ENCODE measurements around the gene TXNRD3. TPM values are rescaled to one million over a fixed set of nuclear protein-coding genes. Genes with fewer than 3 reads are reported as not detected.
"Not testable (repeated sequence)": the region's sequence is repeated elsewhere in the genome, so short reads cannot be mapped to it uniquely, and the experiment has no call there.

TXNRD3 gene
- total RNA-seq, 1 donor from 2014 or later = 14.6 TPM

GRCh38 chr3:126591515-126591914 is 63.4 kb downstream of the TXNRD3 start:
- DNase-seq = not testable (repeated sequence)

GRCh38 chr3:126582311-126582710 is 72.6 kb downstream of the TXNRD3 start:
- DNase-seq = no peak

DNA sequence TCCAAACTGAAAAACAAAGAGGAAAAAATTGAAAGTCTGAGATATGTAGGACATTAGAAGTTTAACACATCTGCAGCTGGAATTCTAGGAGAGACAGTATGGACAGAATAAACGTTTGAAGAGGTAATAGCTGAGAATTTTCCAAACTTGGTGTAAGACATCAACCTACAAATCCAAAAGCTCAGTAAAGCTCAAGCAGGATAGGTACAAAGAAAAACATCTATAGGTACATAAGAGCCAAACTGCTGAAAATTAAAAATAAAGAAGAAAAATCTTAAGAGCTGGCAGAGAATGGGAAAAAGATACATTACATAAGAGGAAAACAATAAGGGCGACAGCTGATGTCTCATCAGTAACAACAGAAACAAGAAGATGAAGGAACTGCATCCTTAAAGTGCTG is 73.4 kb downstream of the TXNRD3 start:
- no peak for DNase-seq

- no peak for DNase-seq
Measured at GRCh38 chr3:126580746-126581145, 74.2 kb downstream of the TXNRD3 start.

DNA sequence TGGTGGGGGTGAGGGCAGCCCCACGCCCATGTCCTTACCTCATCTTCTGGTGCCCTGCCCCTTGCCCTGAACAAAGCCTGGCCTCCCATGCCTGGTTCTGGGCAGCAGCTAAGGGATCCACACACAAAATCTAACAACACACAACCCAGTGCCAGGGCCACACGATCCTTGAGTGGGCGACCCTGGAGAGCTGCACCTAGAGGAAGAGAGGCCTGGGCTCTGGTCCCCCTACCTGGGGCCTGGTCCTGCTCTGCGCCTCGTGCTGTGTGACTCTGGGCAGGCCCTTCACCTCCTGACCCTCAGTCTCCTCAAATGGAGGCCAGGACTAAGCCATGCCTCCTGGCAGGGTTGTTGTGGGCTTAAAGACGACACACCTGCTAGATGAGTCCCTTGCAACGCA is 76.2 kb downstream of the TXNRD3 start:
- no peak for DNase-seq

DNA sequence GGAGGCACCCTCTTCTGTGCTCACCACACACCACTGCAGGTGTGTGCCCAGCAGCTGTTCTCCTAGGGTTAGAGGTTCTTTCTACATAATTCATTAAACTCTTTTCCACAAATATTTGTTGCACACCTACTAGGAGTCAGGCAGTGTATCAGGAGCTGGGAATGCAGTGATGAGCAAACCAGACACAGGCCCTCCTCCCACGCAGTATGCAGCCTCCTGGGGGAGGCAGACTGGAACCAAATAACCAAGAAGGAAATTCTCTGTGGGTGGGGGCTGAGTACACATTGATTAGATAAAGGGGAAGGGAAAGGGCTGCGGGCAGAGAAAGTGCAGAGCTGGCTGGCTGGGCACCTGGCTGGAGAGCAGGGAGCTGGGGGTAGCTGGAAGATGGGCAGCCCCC is 77.7 kb downstream of the TXNRD3 start:
- DNase-seq = no peak

DNA sequence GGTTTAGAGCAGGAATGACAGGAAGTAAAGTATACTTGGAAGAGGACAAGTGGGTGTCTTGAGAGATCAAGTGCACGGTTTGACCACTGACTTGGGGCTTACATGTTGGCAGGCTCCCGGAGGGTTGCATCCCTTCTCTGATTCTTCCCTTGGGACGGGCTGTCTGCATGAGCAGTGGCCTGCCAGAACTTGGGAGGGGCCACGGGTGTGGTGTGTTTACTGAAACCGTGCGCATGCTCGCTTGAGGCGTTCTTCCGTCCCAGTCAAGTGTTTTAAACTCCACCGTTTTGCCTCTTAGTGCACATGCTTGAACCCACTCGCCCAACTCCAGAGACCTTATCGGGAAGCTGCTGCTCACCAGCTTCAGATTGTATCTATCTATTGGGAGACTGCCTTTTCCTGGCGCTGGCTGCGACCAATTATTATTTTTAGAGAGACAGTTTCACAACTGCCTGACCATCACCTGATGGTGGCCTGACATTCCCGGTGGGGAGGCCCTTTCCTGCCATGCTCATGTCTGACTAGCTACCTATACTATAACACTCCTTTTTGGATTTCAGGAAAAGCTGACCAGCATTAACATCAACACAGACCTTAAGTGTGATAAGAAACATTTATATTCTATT is 81.3 kb downstream of the TXNRD3 start:
- DNase-seq = no peak

DNA sequence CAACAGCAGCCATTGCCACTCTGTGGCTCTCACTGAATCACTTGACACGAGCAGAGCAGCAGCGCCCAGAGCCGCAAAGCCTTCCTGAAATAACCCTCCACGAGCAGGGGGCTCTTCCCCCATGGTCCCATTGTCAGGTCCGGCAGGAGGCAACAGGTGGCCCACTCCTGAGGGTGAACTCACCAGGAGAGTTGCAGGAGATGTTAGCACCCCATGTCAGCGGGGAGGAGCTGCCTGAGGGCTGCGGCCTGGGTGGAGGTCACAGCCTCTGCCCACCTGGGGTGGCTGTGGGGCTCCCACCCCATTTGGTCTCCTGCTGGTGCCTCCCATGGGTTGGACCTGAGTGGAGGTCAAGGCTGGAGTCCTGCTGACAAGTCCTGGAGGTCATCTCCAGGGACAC is 83.8 kb downstream of the TXNRD3 start:
- DNase-seq = peak; percentile 7

DNA sequence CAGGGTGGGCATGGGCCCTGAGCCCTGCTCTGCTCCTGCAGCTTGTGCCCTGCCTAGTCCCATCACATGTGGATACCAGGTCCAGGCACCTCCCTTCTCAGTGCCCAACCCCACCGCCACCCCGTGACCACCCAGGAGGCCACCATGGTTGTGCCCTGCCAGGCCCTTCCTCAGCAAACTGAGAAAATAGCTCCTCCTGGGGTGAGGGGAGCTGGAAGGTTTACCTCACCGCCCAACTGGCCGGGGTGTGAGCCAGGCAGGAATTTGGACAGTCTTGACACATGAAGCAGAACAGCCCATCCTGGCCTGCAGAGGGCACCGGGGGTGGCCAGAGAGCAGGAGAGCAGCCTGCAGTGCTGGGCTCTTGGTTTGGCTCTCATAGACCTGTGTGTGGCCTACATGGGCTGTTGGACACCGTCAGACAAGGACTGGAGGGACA is 84.8 kb downstream of the TXNRD3 start:
- no peak for DNase-seq

- DNase-seq = peak; percentile 15
Measured at GRCh38 chr3:126569390-126569975, 85.4 kb downstream of the TXNRD3 start.

DNA sequence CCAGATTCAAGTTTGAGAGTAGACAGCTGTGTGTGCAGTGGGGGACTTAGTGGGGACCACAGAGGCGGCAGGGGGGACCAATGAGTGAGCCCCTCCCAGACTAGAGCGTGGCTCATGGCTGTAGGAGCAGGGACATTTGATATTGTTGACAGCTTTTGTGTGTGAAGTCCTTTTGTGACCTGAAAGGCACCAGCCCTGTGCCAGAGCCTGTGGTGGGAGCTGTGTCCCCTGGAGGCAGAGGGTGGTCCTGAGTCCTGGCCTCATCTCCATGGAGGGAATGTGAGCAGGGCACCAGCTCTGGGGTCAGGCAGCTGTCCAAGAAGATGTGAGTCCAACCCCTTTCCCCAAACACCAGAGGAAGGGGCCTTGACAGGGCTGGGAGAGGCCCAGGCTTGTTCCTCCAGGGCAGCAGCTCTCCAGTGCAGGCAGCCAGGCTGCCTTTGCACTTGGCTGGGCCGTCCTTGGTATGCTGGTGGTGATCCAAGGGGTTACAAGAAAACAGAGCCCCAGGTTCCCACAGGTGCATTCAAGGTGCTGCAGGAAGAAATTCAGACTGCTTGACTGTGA is 86.1 kb downstream of the TXNRD3 start:
- peak; percentile 6 for DNase-seq

DNA sequence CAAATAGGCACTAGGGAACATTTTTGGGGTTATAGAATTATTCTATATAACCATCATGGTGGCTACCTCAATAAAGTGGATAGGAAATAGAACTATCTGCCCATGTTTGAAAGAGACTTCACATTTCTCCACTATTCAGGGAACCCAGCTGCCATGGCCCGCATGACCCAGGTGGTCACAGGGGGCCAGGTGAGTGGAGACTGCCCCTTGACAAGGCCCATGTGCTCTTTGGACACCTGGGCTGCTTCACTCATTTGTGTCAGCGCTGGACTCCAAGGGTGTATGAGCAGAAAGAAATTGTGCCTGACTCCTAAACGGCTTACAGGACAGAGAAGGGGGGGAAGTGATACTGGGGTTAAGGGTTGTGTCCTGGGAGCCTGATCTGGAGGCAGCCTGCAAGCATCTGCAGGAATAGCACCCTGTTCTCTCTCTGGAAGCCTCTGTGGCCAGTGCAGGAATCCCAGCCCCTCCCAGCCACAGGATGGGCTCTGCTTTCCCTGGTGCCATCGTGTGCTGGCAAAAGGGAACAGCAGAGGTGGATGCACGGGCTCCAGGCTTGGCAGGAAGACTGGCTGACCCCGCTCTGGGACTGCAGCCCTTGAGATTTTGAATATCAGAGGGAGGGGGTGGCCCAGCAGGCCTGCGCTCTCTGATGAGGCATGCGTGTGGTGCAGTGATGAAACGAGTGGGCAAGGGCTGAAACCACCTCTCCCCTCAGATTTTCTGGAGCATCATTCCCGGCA is 87.1 kb downstream of the TXNRD3 start:
- no peak for DNase-seq

DNA sequence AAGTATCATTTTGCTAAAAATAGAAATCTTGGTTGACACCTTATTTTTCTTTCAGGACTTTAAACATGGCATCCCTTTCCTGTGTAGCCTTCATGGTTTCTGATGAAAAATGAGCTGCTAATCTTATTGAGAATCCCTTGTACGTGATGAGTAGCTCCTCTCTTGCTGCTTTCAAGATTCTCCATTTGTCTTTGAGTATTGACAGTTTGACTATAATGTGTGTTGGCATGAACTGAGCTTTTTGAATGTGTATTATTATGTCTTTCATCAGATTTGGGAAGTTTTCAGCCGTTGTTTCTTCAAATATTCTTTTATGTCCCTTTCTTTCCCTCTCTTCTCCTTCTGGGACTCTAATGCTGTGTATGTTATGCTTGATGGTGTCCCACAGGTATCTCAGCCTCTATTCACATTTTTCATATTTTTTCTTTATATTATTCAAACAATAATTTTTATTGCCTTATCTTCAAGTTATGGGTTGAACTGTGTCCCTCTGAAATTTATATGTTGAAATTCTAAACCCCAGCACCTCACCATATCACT is 92.1 kb downstream of the TXNRD3 start:
- no peak for DNase-seq

DNA sequence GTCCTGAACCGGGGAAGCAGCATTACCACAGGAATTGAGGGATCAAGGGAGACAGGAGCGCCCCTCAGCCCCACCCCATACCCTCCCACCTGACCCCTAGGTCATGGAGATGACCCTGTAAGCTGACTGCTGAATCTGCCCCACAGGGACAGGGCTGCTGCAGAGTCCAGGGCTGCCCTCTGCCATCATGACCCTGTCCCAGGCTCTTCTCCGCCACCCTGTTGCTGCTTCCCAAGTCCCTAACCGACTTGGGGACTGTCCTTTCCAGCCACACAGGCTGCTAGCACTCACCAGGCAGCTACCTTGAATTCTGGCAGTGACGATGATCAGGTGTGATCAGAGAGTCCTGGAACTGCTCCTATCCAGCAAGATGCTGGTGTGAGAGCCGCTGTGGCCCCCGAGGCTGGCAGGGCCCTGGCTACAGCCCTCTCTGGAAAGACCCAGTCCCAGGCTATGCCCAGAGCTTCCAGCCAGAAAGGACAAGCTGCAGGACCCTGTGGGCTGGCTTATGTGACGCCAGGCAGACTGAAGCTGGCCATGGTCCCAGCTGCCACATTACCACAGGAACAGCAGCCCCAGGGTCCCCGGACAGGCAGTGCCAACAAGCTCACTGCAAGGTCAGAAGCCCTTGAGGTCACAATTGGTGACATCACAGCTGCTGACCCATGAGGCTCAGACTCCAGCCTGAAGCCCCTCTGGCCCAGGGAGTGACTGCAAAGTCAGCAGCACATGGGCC is 96.4 kb downstream of the TXNRD3 start, which contains the start of gene C3orf22:
C3orf22 (minus strand) TSS at position 597 of the 736 bp plus-strand sequence. CDS start 5,542 bp downstream, outside the sequence.
- DNase-seq = no peak

DNA sequence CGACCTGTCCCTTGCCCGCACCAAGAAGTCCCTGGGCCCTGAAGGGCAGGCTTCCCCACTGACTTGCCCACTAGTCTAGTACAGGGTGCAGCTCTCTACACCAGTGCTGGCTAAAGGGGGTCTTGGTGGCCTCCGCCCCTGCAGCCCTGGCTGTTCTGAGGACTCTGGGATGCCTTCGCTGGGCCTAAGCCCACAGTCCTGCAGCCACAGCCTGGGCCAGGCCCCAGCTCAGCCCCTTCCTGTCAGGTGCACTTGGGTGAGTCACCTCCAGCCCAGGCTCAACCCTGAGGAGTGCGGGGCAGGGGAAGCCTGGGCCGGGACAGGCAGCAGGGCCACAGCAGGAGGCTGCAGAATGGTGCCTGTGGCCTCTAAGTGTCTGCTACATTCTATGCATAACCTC is 97.2 kb downstream of the TXNRD3 start:
- no peak for DNase-seq

GRCh38 chr3:126557415-126557745 is 97.5 kb downstream of the TXNRD3 start:
- DNase-seq = no peak

Small RNAs within 50 kb of the gene (small RNA-seq; reads per million reads assigned to genes)
- gene RNA5SP138 (ENCODE audit: low replicate concordance) = not detected

Other genes starting within 250 kb of the TXNRD3 start
- gene ZXDC, start 179.2 kb downstream of the TXNRD3 start, total RNA-seq = 39.2 TPM
- gene UROC1, start 137.4 kb downstream of the TXNRD3 start, total RNA-seq = not detected
- gene CHST13, start 131.0 kb downstream of the TXNRD3 start, total RNA-seq = not detected
- not detected for gene C3orf22, start 96.2 kb downstream of the TXNRD3 start, total RNA-seq
- gene CHCHD6, start 49.1 kb upstream of the TXNRD3 start, total RNA-seq = 4.8 TPM

All from tongue (tissue), 3 donors.